HepG2 (cell line): ENCODE data around the gene PEX5. TPM values are rescaled to one million over a fixed set of nuclear protein-coding genes. Genes with fewer than 3 reads are reported as not detected.

Experiments
- ATAC-seq: fragments of 200-7000 bp; cut with Tn5 transposase; 3 replicates; pipeline ENCODE4 v1.9.1; 2020; ENCODE audit warnings: mild to moderate bottlenecking, moderate library complexity
- BruUV-seq: library from RNA; stranded (reverse); fragments of 400-500 nt; replicated peaks from 2 replicates; lab custom pipeline; 2021; lab: Mats Ljungman, UMichigan
- CTCF ChIA-PET: fragments of 300-600 bp; formaldehyde crosslinking; extraction: SDS; loops from one replicate; lab custom pipeline; 2021; ENCODE audit warnings: low total read pairs, inconsistent platforms, low intra/inter-chr PET ratio; lab: Yijun Ruan, JAX
- POLR2A ChIA-PET: fragments of 350-600 bp; sonication (Branson Sonifier 250); formaldehyde crosslinking; loops from one replicate; lab custom pipeline; 2020; ENCODE audit warnings: antibody characterized with exemption, inconsistent platforms; lab: Yijun Ruan, JAX
- DNase-seq: peaks from one replicate; pipeline ENCODE4 v3.0.0-alpha.2; 2015; ENCODE audit warnings: low spot score
- FAIRE-seq: peaks from 3 replicates; lab custom pipeline; 2011; peaks lifted over from hg19 to GRCh38; lab: Jason Lieb, UNC
- H2AFZ ChIP-seq: one replicate; pipeline ENCODE4 v1.6.1; 2011; ENCODE audit warnings: low read length, inconsistent platforms
- H3K27ac ChIP-seq: fragments of 300-600 bp; 3 replicates; pipeline ENCODE4 v1.8.0; 2011; ENCODE audit warnings: mixed run types, mild to moderate bottlenecking, mixed read lengths, low read length, inconsistent platforms; ENCODE audit not compliant: insufficient read depth; ENCODE audit errors: extremely low read length
- H3K27me3 ChIP-seq, 2 experiments: fragments of 200-600 bp in 1 of 2; 2 replicates in 1 of 2; 3 replicates in 1 of 2; pipeline versions ENCODE4 v1.6.0 to v1.8.0; 2011; ENCODE audit warnings: low read length in 2 of 2, mild to moderate bottlenecking in 2 of 2, moderate library complexity in 2 of 2, inconsistent platforms in 1 of 2; ENCODE audit not compliant: insufficient read depth in 2 of 2, control insufficient read depth in 1 of 2
- H3K36me3 ChIP-seq, 2 experiments: fragments of 200-600 bp in 1 of 2; replicated peaks in 1 of 2; 2 replicates in 1 of 2; 3 replicates in 1 of 2; pipeline versions ENCODE4 v1.5.1 to v1.8.0; 2011; ENCODE audit warnings: low read length in 2 of 2, inconsistent platforms in 1 of 2; ENCODE audit not compliant: insufficient read depth in 2 of 2, control insufficient read depth in 1 of 2
- H3K4me1 ChIP-seq: 2 replicates; pipeline ENCODE4 v1.5.1; 2012; ENCODE audit warnings: low read length, inconsistent platforms; ENCODE audit not compliant: insufficient read depth
- H3K4me2 ChIP-seq: 2 replicates; pipeline ENCODE4 v1.6.0; 2011; ENCODE audit warnings: low read depth, low read length, inconsistent platforms
- H3K4me3 ChIP-seq, 3 experiments: fragments of 200-600 bp in 1 of 3; sonication (generic), shearing (Covaris generic) in 1 of 3; replicated peaks in 1 of 3; 2 replicates each; pipeline ENCODE4 v1.5.1; 2011 to 2016; ENCODE audit warnings: low read length in 3 of 3, inconsistent platforms in 2 of 3, low read depth in 2 of 3, mild to moderate bottlenecking in 2 of 3, control low read depth in 1 of 3, mixed read lengths in 1 of 3; ENCODE audit not compliant: insufficient read depth in 1 of 3
- H3K79me2 ChIP-seq: one replicate; pipeline ENCODE4 v1.6.1; 2011; ENCODE audit warnings: low read length, inconsistent platforms; ENCODE audit not compliant: insufficient read depth
- H3K9ac ChIP-seq: 2 replicates; pipeline ENCODE4 v1.6.0; 2011; ENCODE audit warnings: mild to moderate bottlenecking, low read depth, low read length, inconsistent platforms; ENCODE audit not compliant: insufficient read depth
- H3K9me3 ChIP-seq: 2 replicates; pipeline ENCODE4 v1.5.1; 2012; ENCODE audit warnings: mild to moderate bottlenecking, low read length
- H4K20me1 ChIP-seq: 2 replicates; pipeline ENCODE4 v1.6.0; 2011; ENCODE audit warnings: inconsistent platforms, mild to moderate bottlenecking, low read length, moderate library complexity; ENCODE audit not compliant: insufficient read depth
- CC2D1A ChIP-seq: sonication (generic); formaldehyde crosslinking; IDR thresholded peaks from 2 replicates; pipeline ENCODE4 v1.8.1; 2023; ENCODE audit warnings: mild to moderate bottlenecking, missing genetic modification reagents
- CEBPB ChIP-seq: IDR thresholded peaks from 2 replicates; pipeline ENCODE4 v1.6.1; 2011; ENCODE audit warnings: low read depth, low read length, improper control_type of control experiment, borderline replicate concordance
- CEBPG ChIP-seq: IDR thresholded peaks from 2 replicates; pipeline ENCODE4 v1.6.1; 2016
- ZFP91 ChIP-seq: sonication (generic); formaldehyde crosslinking; IDR thresholded peaks from 2 replicates; pipeline ENCODE4 v1.9.0; 2022; ENCODE audit warnings: missing genetic modification reagents, mild to moderate bottlenecking, borderline replicate concordance
- ZNF615 ChIP-seq: sonication (generic); formaldehyde crosslinking; IDR thresholded peaks from 2 replicates; pipeline ENCODE4 v1.5.0; 2020; ENCODE audit warnings: mild to moderate bottlenecking, missing genetic modification reagents, borderline replicate concordance
- ZNF691 ChIP-seq: sonication (generic); formaldehyde crosslinking; IDR thresholded peaks from 2 replicates; pipeline ENCODE4 v1.4.0; 2020; ENCODE audit warnings: missing genetic modification reagents, low read depth, mild to moderate bottlenecking, borderline replicate concordance
- WGBS: methylation state at CpG from one replicate; pipeline ENCODE4 v1.1.6; 2017; ENCODE audit warnings: low lambda C conversion rate; 5-methylcytosine and 5-hydroxymethylcytosine counted together
- in situ Hi-C: cut with HindIII; loops from 2 replicates; pipeline ENCODE4 v1.10.0; 2017; ENCODE audit warnings: low pct_unique_long_range_greater_than_20kb; ENCODE audit not compliant: extremely low pct_ligation_motif_present
- intact Hi-C: fragments of 100-400 bp; cut with micrococcal nuclease; formaldehyde crosslinking; loops from one replicate; pipeline ENCODE4 v1.10.0; 2022; ENCODE audit not compliant: unreplicated experiment
- polyA plus RNA-seq, 8 experiments: library from polyadenylated mRNA; depleted of rRNA in 3 of 8; stranded (reverse) in 7 of 8; unstranded in 1 of 8; fragments of >200 nt; fragmentation: Illumina TruSeq in 4 of 8; extraction: Trizol in 4 of 8; gene quantifications; 2 replicates each; pipeline versions ENCODE4 v1.2.1 to v1.2.3, GENCODE V29; 2011 to 2016; ENCODE audit warnings: low read depth in 4 of 8, missing spikeins in 1 of 8, mixed read lengths in 1 of 8; ENCODE audit not compliant: insufficient read depth in 1 of 8
- total RNA-seq, 5 experiments: library from RNA; depleted of rRNA; stranded (reverse); fragments of >200 nt; fragmentation: Illumina TruSeq; extraction: Trizol; gene quantifications; 2 replicates each; pipeline ENCODE4 v1.2.3, GENCODE V29; 2016; ENCODE audit warnings: low read depth in 1 of 5

Gene PEX5
- total and polyA plus RNA-seq, 2 of the 13 experiments (the other 11 are each of a cell fraction or from before 2014, with no cell fraction given), result 16.4 to 29.0 TPM

- H3K36me3 ChIP-seq, result peaks cover 32 to 61% of the 10 kb centered on the region in 2 experiments; a peak in 4 of 5 replicates
- DNase-seq (no peak), FAIRE-seq (no peak), ATAC-seq (no peak)
- no peaks in the 10 kb centered on the region; the same call in 1 of the 2 replicates for H3K4me1 ChIP-seq
- H2AFZ ChIP-seq, result no peak overlapping the region
- TF ChIP-seq ZNF691 (CRISPR knock-in tag) (no peak), CEBPG (CRISPR knock-in tag) (no peak), CEBPB (peak; percentile 52), CC2D1A (CRISPR knock-in tag) (no peak), ZFP91 (CRISPR knock-in tag) (no peak), ZNF615 (CRISPR knock-in tag) (no peak)
- no peaks in the 10 kb centered on the region for H4K20me1 ChIP-seq
- H3K79me2 ChIP-seq, result no peaks in the 10 kb centered on the region
- no peak overlapping the region for H3K4me3 ChIP-seq
- H3K9ac ChIP-seq, result no peak overlapping the region
- no peak overlapping the region for H3K4me2 ChIP-seq
- ChIA-PET POLR2A (no interaction called here), CTCF (no interaction called here)
- no TSS peak for BruUV-seq
- in situ Hi-C loops, result no loop called here
- H3K9me3 ChIP-seq, result no peaks in the 10 kb centered on the region
- H3K27me3 ChIP-seq, result no peaks in the 10 kb centered on the region
- no peak overlapping the region for H3K27ac ChIP-seq
- WGBS, result 97% methylated on average over 6 of the region's 6 CpGs
- intact Hi-C loops, result no loop called here
These were observed 38.0 kb upstream of the PEX5 start for GRCh38 chr12:7151532-7151931.
